Stimulated activated CD4-positive, alpha-beta T cell treated with anti-CD3 and anti-CD28 coated beads, Interleukin-2, amount 100 ng/mL, for 48 hours (primary cell): ENCODE measurements around the gene NSD1.

Experiments used
- DNase-seq, 2 donors: peaks; one replicate each; pipeline ENCODE4 v3.0.0-alpha.2; 2020

Gene NSD1

DNA sequence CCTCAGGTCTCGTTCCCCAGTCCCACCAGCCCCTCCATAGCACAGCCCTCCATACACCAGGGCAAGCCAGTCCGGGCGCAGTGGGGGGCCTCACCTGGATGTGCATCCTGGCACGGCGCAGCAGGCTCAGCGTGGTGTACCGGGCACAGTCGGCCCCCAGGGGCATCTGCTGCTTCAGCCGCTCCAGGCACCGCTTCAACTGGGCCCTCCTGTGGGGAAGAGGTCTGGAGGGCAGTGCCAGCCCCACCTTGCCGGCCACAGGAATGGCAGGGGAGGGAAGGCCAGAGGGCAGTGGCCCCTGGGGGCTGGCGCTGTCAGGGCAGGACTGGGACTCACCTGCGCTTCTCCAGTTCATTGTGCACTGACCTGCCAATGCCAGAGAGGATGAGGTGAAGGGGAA is 176.8 kb downstream of the NSD1 start:
- no peak for DNase-seq

DNA sequence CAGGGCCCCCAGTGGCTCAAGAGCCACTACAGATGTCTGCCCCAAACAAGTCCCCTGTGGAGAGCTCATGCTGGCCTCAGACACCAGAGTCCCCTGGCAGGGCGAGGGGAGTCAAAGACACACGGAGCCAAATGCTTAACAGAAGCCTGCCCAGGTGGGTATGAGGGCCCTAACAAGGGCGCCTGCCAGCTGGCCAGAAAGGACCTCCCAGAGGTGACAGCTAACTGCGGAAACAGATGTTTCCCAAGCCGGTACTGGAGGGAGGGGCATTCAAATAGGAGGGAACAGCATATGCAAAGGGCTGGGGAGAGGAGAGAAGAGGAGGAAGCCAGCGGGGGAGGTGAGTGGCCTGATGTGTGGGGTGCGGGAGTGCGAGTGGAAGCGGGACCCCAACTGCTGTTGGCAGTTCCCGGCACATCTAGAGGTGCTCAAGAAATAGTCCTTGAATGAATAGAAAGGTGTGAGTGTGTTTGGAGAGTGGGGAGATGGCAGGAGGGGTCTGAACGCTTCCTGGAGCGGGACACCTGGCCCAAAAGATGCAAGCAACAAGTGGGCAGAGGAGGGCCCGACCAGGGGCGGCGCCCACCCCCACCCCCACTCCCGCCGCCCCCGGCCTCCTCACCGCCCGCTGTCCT is 177.3 kb downstream of the NSD1 start:
- no peak for DNase-seq

- no peak for DNase-seq
These were observed 177.8 kb downstream of the NSD1 start for GRCh38 chr5:177311392-177311722.

DNA sequence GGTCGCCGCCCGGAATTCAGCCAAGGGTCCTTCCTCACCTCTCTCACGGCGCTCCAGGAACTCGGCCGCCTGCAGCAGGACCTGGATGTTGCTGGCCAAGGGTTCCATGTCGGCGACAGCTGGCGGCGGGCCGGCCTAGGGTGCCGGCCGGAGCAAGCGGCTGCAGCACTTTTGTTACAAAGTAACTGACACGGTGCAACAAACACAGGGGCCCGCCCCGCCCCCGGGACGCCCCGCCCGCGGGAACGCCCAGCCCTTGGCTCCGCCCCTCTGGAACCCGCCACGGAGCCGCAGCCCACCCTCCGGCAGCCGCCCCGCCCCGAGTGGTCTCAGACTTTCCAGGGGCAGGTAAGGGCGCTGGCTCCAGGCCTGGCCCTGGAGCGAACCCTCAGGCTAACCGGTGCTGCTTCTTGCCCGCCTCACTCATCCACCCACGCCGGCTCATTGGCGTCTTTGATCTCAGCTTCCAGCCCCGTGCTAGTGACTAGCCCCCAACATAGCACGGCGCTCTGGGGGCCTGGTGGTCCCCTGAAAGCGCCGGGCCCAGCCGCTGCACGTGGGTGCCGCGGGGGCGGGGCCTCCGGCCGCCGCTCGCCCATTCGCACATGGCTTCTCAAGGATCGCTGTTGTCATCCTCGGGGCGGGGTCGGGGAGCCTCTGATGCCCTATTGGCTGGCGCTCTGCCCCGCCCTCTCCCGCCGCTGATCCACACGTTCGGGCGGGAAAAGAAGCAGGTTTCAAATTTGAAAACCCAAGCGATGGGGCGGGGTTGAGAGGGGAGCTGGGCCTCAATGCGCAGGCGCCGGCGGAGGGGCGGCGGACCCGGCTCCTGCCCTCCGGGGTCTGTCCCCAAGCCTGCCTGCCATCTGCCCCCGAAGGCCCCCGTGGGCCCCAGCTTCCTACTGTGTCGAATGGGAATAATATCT is 178.4 kb downstream of the NSD1 start, which contains the start of gene MXD3:
TSS of gene MXD3 (minus strand) at position 176 of the 926 bp plus-strand sequence. CDS start at position 108, 68 bp downstream.
- peak; percentile 94 to 95 for DNase-seq

DNA sequence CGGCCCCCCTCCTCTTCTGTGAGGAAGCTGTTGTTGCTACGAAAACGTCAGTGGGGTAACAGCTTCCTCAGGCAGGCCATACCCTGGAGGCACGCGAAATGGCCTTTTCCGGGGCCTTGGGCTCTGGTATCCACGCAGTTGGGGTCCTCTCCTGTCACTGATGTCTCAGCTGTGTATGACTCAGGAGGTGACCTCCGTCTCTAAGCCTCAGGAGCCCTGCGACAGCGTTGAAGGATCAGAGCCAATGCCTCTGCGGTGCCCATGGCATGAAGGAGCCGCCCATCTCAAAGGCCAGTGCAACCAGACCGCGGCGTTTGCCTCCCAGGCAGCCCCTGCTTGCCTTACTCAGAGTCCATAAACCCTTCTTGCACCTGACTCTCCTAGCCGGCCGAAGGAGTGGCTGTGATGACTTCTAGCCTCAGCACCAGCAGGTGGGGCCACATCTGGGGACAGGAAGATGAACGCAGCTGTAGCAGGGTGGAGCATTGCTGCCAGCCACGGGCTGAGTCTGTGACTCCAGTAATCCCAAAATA is 179.1 kb downstream of the NSD1 start:
- DNase-seq = no peak

DNA sequence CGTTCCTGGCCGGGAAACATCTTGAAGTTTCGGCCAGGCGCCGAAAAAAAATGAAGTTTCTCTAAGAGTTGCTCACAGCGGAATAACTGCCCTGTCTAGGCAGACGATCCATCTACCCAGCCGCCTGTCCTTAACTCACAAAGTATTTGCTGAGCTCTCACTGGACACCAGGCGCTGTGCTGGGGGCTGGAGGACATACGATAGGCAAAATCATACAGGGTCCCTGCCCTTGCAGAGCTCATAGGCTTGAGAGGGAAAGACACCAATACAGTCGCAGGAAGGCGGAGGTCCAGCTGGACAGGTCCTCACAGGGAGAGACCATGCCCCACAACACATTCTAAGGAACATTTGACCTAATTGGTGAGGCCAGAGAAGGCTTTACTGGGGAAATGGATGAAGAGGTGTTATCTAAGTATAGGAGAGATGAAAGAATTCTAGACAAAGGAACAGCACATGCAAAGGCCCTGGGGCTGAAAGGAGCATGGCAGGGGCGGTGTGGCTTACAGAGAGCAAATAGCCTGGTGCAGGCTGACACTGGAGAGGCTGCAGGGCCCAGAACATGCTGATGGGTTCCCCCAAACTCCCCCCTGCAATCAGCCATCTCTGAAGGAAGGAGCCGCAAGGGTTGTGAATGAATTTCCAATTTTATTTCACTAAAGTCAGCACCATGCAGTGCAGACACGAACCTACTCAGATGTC is 180.1 kb downstream of the NSD1 start:
- DNase-seq = no peak

DNA sequence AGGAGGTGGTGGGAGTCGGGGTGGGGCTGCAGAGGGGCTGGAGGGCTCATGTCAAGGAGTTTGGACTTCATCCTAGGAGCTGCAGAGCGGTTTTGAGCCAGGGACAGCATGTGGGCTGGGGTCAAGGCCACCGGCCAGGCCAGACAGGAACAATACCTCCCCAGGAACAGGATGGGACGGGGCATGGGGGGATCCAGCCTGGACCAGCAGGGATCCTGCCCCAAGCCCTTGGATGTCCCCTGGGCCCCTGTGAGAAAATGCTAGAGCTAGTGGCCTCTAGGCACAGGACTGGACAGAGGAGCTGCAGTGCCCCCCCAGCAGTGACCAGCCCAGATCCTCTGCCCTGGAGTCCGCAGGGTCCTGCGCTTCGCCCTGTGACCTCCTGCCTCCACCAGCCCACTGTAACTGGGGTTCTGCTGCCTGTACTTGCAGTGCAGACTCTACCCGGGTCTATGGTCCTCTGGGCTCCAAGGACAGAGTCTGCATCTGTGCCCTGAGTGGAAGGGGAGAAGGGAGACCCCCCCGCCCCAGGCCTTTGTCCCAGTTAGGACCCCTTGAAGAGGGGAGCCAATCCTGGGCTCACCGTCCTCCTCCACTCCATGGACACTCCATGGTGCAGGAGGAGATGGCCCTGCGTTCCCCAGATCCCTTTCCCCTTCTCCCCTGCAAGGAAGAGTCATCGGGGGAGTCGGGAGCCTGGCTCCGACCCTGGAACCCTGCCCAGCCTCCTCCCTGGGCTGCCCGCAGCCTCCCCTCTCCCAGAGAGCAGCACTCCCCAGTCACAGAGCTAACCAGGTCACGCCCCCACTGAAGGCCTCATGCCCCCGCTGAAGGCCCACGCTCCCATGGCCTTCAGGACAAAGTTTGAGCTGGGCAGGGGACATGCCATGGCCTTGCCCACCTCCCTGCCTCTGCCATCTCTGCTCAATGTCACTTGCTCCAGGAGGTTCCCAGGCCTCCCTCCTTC is 181.1 kb downstream of the NSD1 start:
- no peak for DNase-seq

DNA sequence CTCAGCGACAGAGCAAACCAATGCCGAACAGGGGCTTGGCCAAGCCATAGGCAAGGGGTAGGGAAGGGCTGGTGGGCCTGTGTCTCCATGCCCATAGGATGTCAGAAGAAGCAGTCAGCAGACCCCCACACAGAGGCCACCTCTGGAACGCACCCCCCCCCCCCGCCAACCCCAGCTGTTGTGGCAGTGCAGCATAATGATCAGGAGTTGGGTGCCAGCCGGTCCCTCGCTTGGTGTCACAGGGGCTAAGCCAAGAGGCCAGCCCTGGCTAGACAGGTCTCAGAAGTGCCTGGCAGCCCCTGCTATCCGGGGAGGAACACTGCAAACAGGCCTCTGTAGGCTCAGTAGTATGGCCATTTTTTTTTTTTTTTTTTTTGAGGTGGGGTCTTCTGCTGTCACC is 181.8 kb downstream of the NSD1 start:
- no peak for DNase-seq

- no peak for DNase-seq
These were observed 182.4 kb downstream of the NSD1 start for GRCh38 chr5:177316005-177316404.

DNA sequence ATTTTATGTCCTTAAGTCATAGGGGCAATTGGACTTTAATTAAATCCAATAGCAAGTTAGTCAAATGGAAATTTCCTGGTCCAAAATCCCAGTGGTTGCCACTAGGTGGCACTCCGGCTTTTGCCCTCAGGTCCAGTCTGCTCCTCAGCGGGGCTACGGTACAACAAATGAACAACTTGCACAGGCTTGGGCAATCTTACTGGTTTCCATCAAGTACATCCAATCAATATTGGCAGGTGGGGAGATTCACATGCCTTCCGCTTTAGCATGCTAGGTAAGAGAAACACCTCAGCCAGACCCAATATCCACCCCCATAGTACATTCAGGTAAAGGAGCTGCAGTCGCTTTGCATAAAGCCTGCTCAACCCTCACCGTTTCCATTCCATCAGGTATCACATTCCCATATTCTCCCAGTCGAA is 184.4 kb downstream of the NSD1 start:
- peak; percentile 73 to 76 for DNase-seq

GRCh38 chr5:177319913-177320588 is 186.5 kb downstream of the NSD1 start:
- DNase-seq = no peak

- DNase-seq = no peak
These were observed 187.3 kb downstream of the NSD1 start for GRCh38 chr5:177320879-177321278.

- no peak for DNase-seq
These were observed 192.4 kb downstream of the NSD1 start for GRCh38 chr5:177325868-177326381.

DNA sequence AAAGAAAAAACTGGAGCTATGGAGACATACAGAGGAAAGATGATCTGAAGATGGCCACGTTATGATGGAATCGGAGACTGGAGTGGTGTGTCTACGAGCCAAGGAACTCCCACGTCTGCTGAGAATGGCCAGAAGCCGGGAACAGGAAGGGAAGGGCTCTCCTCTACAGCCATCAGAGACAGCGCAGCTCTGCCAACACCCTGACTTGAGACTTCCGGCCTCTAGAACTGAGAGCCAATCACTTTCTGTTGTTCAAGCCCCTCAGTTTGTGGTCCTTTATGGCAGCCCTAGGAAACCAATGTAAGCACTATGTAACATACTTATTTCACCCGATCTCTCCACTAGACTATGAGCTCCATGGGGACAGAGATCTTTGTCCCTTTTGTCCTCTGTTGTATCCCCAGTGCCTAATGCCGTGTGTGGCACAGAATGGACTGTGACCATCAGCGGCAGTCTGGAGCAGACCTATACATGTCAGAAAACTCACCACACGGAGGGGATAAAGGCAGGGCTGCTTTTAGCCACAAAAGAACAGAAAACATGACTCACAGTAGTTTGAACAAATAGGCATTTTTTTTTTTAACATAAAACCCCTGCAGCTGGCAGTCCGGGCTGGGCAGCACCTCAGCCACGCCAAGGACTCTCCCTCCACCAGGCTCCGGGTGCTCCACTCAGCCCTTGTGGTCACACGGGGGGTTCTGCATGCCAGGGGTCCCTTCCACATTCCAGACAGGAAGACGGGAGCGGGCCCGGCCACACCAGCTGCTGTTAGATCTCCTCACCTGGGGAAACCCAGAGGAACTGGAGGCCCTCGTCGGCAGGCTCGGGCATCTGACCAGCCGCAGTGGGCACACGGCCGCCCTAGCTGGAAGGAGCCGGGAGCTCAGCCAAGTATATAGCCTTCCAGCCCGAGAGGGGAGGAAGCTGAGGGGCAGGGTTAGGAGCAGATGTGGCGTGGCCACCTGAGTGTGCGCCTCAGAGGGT is 194.3 kb downstream of the NSD1 start:
- DNase-seq = no peak

GRCh38 chr5:177328545-177329231 is 195.1 kb downstream of the NSD1 start:
- DNase-seq = no peak

- no peak for DNase-seq
These were observed 196.3 kb downstream of the NSD1 start for GRCh38 chr5:177329883-177330282.

GRCh38 chr5:177330991-177331842 is 197.6 kb downstream of the NSD1 start:
- no peak for DNase-seq
